Activated T-helper 9 cell treated with anti-CD3 and anti-CD28 coated beads, Interleukin-2, amount 50 U/mL, for 16 hours (primary cell): Measurements from ENCODE around the gene ABCB6.

Experiments
- DNase-seq: peaks from one replicate; pipeline ENCODE4 v3.0.0-alpha.2; 2020; ENCODE audit warnings: low read depth

Gene ABCB6

GRCh38 chr2:219184121-219184520 is 34.6 kb downstream of the ABCB6 start:
- DNase-seq = no peak

DNA sequence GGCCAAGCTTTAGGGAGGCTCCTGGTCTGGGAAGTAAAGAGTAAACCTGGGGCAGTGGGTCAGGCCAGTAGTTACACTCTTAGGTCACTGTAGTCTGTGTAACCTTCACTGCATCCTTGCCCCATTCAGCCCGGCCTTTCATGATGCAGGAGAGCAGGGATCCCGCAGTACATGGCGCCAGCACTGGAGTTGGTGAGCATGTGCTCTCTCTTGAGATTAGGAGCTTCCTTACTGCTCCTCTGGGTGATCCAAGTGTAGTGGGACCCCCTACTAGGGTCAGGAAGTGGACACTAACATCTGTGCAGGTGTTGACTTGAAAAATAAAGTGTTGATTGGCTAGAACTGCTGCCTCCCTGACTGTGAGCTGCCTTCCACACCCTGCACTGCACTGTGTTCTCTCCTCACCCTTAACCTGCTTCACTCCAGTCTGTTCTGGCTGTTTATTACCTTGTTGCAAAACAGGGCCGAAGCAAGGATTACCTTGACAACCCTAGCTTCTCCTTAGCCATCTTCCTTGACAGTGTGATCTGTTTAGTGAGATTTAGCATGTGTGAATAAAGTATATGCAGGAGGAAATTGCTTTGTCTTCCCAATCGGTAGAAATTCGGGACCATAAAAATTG is 35.5 kb downstream of the ABCB6 start:
- DNase-seq = no peak

- DNase-seq = no peak
Measured at GRCh38 chr2:219182331-219183150, 36.2 kb downstream of the ABCB6 start.

DNA sequence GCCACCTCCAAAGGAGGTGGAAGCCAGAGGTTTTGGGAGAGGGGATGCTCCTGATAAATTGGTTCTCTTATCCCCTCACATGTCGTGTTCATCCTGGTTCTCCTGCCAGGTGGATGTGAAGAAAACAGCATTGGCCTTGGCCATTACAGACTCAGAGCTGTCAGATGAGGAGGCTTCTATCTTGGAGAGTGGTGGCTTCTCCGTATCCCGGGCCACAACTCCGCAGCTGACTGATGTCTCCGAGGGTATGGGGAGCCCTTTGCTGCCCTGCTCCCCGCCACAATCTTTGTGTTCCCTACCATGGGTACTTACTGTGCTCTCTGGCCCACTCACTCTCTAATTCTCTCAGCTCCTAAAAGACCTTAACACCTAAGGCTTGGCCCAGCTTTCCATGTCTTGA is 37.2 kb downstream of the ABCB6 start:
- DNase-seq = no peak

DNA sequence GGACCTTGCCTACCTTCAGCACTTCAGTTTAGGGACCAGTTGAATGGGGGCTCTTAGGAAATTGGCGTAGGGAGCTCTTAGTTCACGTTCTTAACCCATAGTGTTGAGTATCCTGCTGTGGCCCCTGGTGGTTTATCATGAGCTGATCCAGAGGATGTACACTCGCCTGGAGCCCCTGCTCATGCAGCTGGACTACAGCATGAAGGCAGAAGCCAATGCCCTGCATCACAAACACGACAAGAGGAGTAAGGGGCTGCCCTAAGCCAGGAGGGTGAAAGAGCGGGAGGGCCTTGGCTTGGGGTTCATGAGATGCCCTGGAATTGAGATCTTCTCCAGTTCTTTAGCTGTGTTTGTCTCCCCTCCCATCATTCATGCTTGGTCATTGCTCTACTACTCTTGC is 37.8 kb downstream of the ABCB6 start:
- DNase-seq = no peak

DNA sequence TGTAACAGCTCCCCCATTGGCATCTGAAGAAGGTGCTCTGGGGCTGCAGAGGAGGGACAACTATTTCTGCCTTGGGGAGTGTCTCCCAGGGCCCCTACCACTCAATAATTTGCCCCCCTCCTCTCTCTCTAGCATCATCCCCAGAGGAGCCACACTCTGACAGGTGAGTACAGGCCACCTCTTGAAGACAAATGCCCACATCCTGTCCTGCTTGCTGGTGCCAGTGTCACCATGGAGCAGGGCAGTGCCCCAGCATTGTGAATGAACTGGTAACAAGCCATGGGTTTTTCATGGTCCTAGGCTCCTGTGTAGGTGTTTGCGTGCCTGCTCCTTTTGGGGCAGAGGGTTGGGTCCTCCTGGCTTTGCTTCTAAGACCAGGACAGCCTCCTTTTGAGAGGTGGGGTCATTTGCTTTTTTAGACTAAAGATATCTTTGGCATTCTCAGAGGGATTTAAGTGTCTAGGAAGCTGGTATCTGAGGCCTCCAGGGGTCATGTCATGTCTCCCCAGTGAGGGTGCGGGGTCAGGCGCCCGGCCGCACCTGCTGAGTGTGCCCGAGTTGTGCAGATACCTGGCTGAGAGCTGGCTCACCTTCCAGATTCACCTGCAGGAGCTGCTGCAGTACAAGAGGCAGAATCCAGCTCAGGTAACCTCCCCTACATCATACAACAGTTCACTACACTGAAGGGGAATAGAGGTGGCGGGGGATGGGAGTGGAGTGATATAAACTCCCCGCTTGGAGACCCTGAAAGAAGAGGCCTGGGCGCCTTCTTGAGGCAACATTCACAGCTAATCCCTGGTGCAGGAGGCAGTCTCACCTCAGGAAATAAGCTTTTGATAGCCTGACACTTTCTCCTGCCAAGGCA is 38.9 kb downstream of the ABCB6 start:
- DNase-seq = no peak

DNA sequence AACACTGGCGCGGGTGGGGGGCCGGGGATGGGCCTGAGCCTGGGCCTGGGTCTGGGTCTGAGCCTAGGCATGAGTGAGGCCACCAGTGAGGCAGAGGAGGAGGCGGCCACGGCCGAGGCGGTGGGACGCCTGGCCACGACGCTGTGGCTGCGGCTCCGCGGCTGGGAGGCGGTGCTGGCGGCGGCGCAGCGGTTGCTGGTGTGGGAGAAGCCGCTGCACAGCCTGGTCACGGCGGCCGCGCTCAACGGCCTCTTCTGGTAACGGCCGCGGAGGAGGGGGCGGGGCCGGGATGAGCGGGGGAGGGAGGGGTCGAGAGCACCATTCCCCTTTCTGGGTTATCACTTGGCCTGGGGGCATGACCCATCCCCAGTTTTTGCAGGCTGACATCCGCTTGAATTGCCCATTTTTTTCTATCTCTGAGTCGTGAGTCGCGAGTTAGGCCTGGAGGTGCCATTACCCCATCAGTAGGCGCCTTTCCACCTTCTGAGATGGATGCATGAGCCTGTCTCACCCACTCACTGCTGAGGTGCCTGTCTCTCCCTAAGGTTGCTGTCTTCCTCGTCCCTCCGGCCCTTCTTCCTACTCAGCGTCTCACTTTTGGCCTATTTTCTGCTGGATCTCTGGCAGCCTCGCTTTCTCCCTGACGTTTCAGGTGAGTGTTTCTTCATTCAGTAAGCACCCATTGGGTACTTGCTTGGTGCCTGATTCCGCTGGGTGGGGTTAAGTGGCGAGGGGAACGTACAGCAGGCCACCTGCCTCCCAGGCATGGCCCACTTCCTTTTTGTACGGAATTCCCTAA is 40.2 kb downstream of the ABCB6 start:
- peak; percentile 26 for DNase-seq

DNA sequence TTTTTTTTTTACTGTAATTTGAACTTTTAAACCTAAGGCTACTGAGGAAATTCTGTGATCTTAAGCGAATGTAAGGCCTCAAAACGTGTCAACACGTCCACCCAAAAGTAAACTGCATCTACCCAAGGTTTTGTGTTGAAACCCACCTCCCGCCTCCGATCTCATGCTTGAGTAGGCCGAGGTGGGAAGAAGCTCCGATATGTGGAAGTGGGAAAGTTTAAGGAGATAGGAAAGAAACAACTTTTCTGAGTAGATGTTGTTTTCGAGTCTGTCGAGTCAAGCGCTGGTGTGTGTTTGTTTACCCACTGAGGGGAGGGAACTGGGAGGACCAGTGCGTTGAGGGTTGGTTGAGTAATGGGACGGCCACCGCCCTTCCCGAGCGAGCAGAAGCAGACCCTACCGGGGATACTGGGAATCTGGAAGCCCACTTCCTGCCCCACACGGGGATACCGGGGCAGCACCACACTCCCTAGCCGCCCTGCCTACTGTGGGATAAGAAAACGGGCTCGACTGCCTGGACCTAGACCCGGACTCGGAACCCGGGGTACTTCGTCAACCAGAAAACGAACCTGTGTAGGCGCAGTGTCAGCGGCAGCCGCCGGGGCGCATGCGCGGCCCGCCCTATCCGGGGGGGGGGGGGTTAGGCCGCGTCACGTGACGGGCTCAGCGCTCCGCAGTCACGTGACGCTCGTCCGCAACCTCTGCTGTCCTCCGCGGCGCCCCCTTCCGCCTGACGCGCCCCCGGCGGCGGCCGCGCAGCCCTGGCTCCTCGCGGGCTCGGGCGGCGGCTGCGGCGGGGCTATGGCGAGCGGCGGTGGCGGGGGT is 41.0 kb downstream of the ABCB6 start, which contains the start of gene RETREG2:
Gene RETREG2 (plus strand): TSS at position 724 of the 825 bp plus-strand sequence. CDS start 78 bp downstream, at position 802.
- peak; percentile 70 for DNase-seq

GRCh38 chr2:219176818-219177551 is 41.8 kb downstream of the ABCB6 start, which contains the start of gene CNPPD1:
Gene CNPPD1, minus strand, starts transcription at chr2:219176925. Its CDS starts 97 bp downstream, at chr2:219176828.
- peak; percentile 82 for DNase-seq

DNA sequence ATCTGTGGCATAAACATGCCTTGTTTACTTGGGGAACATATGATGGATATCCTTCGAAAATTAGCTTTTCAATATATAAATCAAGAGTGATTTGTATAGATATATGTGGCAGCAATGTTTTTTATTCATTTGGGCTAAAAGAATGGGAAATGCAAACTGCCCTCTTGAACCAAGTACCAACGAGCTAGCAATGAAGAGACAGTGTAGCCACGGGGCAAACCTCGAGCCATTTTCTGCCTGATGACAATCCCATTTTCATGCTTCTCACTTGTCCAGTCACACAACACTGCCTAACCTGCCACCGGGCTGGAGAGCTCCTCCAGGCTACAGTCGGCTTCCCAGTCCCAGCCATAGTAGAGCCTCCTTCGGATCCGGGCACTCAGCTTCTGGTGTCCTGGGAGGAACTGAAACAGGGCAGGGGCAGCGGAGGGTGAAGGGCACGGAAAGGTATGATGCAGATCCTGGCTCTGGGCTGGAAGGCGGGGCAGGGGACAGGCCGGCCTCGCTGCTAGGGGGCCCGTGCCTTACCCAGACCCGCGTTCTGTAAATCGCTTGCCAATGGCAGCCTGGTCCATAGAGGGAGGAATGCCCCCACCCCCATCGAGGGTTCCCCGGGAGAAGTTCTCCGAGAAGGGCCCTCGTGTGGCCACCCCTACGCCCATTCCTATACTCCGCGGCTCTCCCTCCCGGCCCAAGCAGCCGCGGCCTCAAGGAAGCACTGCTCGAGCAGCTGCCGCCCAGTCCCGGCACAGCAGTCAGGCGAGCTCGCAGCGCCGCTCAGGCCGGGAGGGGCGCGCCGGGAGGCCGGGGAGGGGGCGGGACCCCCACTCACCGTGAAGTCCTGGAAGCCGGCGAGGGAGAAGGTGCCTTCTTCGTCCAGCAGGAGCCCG is 42.6 kb downstream of the ABCB6 start:
- DNase-seq = no peak

DNA sequence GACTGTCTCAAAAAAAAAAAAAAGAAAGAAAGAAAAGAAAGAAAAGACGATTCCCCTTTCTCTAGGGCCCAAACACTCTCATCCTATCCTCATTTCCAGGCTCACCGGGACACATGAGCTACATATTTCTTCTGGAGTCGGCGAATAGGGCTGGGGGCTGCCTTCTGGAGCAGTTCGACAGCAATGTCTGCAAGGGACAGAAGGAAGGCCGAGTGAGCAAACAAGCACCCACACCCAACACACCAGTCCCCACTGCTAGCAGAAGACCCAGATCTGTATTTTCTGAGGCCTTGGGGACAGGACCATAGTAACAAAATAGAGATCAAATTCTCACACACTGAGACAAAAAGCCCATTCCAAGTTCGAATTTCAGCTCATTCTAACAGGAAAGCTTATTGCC is 43.3 kb downstream of the ABCB6 start:
- DNase-seq = no peak

GRCh38 chr2:219174801-219175200 is 44.0 kb downstream of the ABCB6 start:
- DNase-seq = no peak

DNA sequence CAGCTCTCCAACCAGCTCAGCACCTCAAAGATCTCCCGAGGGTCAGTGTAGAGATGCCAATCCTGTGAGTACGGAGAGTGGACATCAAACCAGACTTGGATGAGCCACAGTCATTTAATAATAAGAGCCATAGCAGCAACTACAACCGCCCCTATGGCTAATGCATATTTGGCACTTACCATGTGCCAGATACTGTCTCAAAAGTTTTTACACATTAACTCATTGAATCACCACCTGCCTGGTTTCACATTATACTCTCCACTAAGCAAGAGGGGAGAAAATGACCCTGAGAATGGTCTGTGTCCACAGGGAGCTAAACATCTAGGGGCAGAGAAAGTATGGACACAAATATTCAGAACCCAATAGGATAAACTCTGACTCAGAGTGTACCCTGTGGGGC is 44.6 kb downstream of the ABCB6 start:
- no peak for DNase-seq

DNA sequence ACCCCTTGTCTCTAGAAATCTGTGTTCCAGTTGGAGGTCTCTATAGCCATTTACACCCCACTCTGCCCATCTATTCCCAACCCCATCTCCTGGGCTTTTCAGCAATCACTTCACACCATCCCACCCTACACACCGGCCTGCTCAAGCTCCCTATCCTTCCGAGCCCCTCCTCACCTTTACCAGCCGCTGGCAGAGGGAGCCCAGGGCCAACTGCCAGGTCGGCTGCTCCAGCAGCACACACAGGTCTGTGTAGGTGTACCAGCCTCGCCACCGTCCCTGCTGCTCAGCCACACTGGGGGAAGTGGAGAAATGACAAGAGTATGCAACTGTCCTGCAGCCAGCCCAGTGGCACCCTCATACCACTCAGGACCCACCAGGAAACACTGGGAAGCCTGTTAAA is 45.6 kb downstream of the ABCB6 start:
- DNase-seq = no peak

GRCh38 chr2:219172231-219173154 is 46.3 kb downstream of the ABCB6 start:
- DNase-seq = no peak

DNA sequence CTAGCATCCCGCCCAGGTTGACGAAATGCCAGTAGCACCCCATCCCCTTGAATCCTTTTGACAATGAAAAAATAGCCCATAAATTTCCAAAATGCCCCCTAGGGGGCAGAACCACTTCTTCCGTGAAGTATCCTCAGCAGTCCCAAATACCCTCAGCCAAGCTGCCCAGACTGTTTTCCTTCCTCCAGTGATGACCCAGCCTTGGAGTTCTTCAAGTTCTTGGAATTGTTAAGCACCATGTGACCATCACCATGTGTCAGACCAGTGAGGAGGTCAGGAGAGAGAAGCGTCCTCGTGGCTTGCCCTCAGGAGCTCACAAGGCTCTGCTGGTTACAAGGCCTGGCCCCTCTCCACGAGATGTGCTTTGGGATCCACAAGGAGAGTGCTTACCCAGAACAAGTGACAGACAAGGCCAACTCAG is 47.5 kb downstream of the ABCB6 start:
- no peak for DNase-seq

GRCh38 chr2:219169930-219170654 is 48.7 kb downstream of the ABCB6 start, which contains the start of gene SLC23A3:
Gene SLC23A3, minus strand, starts transcription at chr2:219170029. Its CDS starts 45 bp downstream, at chr2:219169984.
- no peak for DNase-seq
